PFSK-1 (cell line): ENCODE data around the gene CD44.

Experiments used
- POLR2AphosphoS5 ChIP-seq: IDR thresholded peaks from 2 replicates; pipeline ENCODE4 v1.6.1; 2012; ENCODE audit warnings: low read depth, mild to moderate bottlenecking, control low read depth, low read length, moderate library complexity
- SIN3A ChIP-seq: IDR thresholded peaks from 2 replicates; pipeline ENCODE4 v1.6.1; 2012; ENCODE audit warnings: mild to moderate bottlenecking, low read length, moderate library complexity, borderline replicate concordance; ENCODE audit not compliant: insufficient read depth
- TAF1 ChIP-seq: IDR thresholded peaks from 2 replicates; pipeline ENCODE4 v1.6.1; 2012; ENCODE audit warnings: low read length, control low read depth, borderline replicate concordance; ENCODE audit not compliant: insufficient read depth

GRCh38 chr11:35115688-35116030 is 23.3 kb upstream of the CD44 start:
- TF ChIP-seq POLR2AphosphoS5 (no peak), TAF1 (no peak), SIN3A (no peak)
